HL-60 (cell line): ENCODE results near the gene KRTAP21-2.

Source experiments
- CTCF ChIP-seq: IDR thresholded peaks from one replicate; pipeline ENCODE4 v1.5.1; 2011; ENCODE audit warnings: low read length, control low read depth, inconsistent platforms; ENCODE audit not compliant: insufficient read depth
- GABPA ChIP-seq: IDR thresholded peaks from 2 replicates; pipeline ENCODE4 v1.6.1; 2012; ENCODE audit warnings: low read depth
- POLR2AphosphoS5 ChIP-seq: IDR thresholded peaks from 2 replicates; pipeline ENCODE4 v1.6.1; 2012; ENCODE audit warnings: low read depth
- REST ChIP-seq: IDR thresholded peaks from 2 replicates; pipeline ENCODE4 v1.6.1; 2012; ENCODE audit warnings: low read depth; ENCODE audit not compliant: insufficient replicate concordance

DNA sequence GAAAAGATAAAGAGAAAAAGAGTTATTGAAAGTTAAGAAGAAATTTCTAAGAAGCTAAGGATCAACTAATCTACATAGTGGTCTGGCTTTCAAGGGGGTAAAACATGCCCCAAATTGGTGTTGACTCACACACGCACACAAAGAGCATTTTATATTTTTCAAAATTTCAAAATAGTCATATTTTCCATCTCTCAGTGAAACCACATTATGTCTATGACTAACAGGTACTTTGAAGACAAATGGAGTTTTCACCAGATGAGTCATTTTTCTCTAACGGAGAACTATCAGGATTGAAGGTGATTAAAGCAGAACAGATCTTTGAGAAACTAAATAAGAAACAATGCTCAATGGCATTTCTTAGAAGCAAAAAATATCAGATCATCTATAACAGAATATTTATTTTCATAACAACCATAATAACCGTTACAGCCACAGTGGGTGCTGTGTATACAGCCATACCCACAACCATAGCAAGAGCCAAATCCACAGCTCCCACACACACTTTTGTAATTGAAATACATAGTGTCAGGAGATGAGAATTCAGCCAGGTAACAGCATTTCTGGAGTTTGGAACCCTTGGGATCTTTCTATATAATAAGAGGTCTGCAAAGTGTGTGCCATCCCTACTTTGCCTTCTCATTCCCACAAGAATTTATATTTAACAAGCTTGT is 28.7 kb downstream of the KRTAP21-2 start, which contains the start of gene KRTAP21-3:
- no peak for TF ChIP-seq CTCF
- TF ChIP-seq POLR2AphosphoS5, result no peak
- no peak for TF ChIP-seq GABPA
- TF ChIP-seq REST, result no peak
